Spleen (tissue), 7 donors: Measurements from ENCODE around the gene PAOX.

Source experiments
- CTCF ChIP-seq, 11 experiments: fragments of 200-600 bp in 7 of 11; fragments of 450-650 bp in 4 of 11; sonication (generic) in 4 of 11; IDR thresholded peaks in 8 of 11; conservative IDR thresholded peaks in 3 of 11; 1 replicate in 7 of 11; 2 replicates in 4 of 11; pipeline versions ENCODE4 v1.4.0 to v1.8.0; 2016 to 2021; ENCODE audit warnings: antibody characterized with exemption in 11 of 11, inconsistent platforms in 4 of 11, mild to moderate bottlenecking in 1 of 11
- POLR2A ChIP-seq, 3 donors: fragments of 450-650 bp; IDR thresholded peaks; one replicate each; pipeline ENCODE4 v1.5.1; 2017; ENCODE audit warnings: antibody characterized with exemption in 3 of 3, mild to moderate bottlenecking in 1 of 3
- donor health status: DM: no; HTN: no; CAD: no; lungs with moderate emphysema.
- donor health status: DM: no; HTN: no; CAD: no.
- donor health status: DM: no; HTN: no; CAD: no.

- TF ChIP-seq POLR2A (IDR thresholded peaks at IDR 0.05) = no peak
- no peak for TF ChIP-seq CTCF (IDR thresholded peaks at IDR 0.05 in 8 of 11, conservative IDR thresholded peaks at IDR 0.05 in 3 of 11)
Measured at GRCh38 chr10:133412381-133412711, 33.3 kb downstream of the PAOX start.
